Right renal pelvis (tissue), 4 donors: ENCODE data around the gene CEP350. TPM values are rescaled to one million over a fixed set of nuclear protein-coding genes. Genes with fewer than 3 reads are reported as not detected.
"Not testable (repeated sequence)": the region's sequence is repeated elsewhere in the genome, so short reads cannot be mapped to it uniquely, and the experiment has no call there.

Experiments
- DNase-seq, 4 donors: peaks; one replicate each; pipeline ENCODE4 v3.0.0-alpha.2; 2013; ENCODE audit warnings: low read depth in 4 of 4, low spot score in 3 of 4, missing footprints in 1 of 4
- polyA plus RNA-seq, 4 donors: library from polyadenylated mRNA; unstranded; fragments of 120-200 nt; gene quantifications; one replicate each; pipeline ENCODE4 v1.2.1, GENCODE V29; 2013; ENCODE audit not compliant: insufficient read length in 4 of 4

Gene CEP350
- polyA plus RNA-seq, 4 donors: 26.4 to 28.9 (median 28.3) TPM

- DNase-seq: no peak
Measured at GRCh38 chr1:179938752-179939151, 15.9 kb upstream of the CEP350 start.

GRCh38 chr1:179939941-179940340, 14.7 kb upstream of the CEP350 start:
- DNase-seq: no peak

GRCh38 chr1:179941454-179941853, 13.2 kb upstream of the CEP350 start:
- no peak for DNase-seq

- no peak for DNase-seq
Measured at GRCh38 chr1:179950651-179951050, 4.0 kb upstream of the CEP350 start.

- no peak for DNase-seq
Measured at GRCh38 chr1:179951383-179952144, 3.0 kb upstream of the CEP350 start.

GRCh38 chr1:179952186-179952585, 2.4 kb upstream of the CEP350 start:
- DNase-seq: no peak

GRCh38 chr1:179953974-179954492, 577 bp upstream of the CEP350 start:
- DNase-seq: no peak

GRCh38 chr1:179955287-179955680, 674 bp downstream of the CEP350 start:
- DNase-seq: peak in 3 of 4 donors; percentile 14 to 28 (median 15)

GRCh38 chr1:179955731-179956130, 1.1 kb downstream of the CEP350 start:
- no peak for DNase-seq

- no peak for DNase-seq
Measured at GRCh38 chr1:179958359-179958758, 3.7 kb downstream of the CEP350 start.

GRCh38 chr1:179962168-179962567, 7.6 kb downstream of the CEP350 start:
- not testable (repeated sequence) for DNase-seq

GRCh38 chr1:179966551-179966950, 11.9 kb downstream of the CEP350 start:
- DNase-seq: no peak

- no peak for DNase-seq
Measured at GRCh38 chr1:179968284-179968993, 13.8 kb downstream of the CEP350 start.

- DNase-seq: no peak
Measured at GRCh38 chr1:179968994-179969919, 14.6 kb downstream of the CEP350 start.

GRCh38 chr1:179969962-179970361, 15.4 kb downstream of the CEP350 start:
- no peak for DNase-seq

GRCh38 chr1:179971563-179972496, 17.2 kb downstream of the CEP350 start:
- DNase-seq: no peak

- DNase-seq: peak in 1 of 4 donors; percentile 6
Measured at GRCh38 chr1:179973198-179974110, 18.8 kb downstream of the CEP350 start.

GRCh38 chr1:179976970-179977651, 22.5 kb downstream of the CEP350 start:
- DNase-seq: no peak
